EL (cell line): ENCODE data around the gene THG1L.
"Not testable (repeated sequence)": the region's sequence is repeated elsewhere in the genome, so short reads cannot be mapped to it uniquely, and the experiment has no call there.

Experiments used
- DNase-seq: peaks from one replicate; pipeline ENCODE4 v3.0.0-alpha.2; 2016

THG1L gene

DNA sequence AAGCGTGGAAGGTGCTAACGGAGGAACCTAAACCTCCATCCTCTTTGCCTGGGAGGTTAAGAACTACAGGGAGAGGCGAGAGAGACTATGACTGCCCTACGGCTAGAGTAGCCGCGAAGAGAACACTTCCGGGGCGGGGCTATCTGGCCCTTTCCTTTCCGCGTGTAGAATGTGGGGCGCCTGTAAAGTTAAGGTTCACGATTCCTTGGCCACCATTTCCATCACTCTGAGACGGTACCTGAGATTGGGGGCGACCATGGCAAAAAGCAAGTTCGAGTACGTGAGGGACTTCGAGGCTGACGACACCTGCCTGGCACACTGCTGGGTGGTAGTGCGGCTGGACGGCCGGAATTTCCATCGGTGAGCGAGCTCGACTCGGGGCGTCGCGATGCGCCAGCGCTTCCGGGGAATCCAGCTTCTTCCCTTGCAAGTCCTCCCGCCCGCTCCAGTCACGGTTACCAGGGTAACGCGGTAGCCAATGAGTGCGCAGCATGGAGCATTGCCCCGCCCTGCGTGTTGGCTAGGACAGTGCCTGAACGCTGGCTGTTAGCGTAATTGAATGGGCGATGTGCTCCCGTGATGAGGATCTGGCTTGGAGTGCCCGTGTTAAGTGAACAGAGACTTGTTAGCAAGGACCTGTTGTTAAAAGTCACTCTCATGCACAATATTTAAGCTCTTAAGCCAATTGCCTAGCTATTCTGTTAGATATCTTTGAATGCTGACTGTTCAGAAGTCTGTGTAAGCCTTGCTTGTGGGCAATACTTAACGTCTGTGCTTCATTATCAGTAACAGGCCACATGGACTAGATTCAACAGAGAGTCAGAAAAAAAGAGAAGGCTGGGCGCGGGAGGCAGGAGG lies at the start of gene THG1L:
TSS of gene THG1L (plus strand) at position 149 of the 858 bp plus-strand sequence. CDS start at position 170, 21 bp downstream.
- DNase-seq: peak; percentile 99

GRCh38 chr5:157682257-157682656 lies 49.0 kb upstream of the THG1L start:
- DNase-seq: no peak

GRCh38 chr5:157686276-157687197 lies 44.7 kb upstream of the THG1L start:
- not testable (repeated sequence) for DNase-seq

DNA sequence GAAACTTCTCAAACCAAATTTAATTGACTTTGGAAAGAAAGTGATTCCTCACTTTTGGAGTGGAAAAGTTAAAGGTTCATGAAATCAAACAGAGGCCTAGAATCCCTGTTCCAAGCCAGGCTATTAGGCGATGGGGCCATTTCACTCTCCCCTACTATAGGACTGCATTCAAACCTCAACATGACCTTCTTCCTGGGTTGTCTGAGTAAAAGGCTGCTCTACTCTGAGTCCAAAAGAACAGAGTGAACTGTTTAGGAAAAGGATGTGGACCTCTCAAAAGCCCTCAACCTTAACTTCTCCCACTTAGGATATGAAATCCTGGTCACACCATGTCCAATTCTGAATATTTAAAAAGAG lies 44.0 kb upstream of the THG1L start:
- DNase-seq: no peak

DNA sequence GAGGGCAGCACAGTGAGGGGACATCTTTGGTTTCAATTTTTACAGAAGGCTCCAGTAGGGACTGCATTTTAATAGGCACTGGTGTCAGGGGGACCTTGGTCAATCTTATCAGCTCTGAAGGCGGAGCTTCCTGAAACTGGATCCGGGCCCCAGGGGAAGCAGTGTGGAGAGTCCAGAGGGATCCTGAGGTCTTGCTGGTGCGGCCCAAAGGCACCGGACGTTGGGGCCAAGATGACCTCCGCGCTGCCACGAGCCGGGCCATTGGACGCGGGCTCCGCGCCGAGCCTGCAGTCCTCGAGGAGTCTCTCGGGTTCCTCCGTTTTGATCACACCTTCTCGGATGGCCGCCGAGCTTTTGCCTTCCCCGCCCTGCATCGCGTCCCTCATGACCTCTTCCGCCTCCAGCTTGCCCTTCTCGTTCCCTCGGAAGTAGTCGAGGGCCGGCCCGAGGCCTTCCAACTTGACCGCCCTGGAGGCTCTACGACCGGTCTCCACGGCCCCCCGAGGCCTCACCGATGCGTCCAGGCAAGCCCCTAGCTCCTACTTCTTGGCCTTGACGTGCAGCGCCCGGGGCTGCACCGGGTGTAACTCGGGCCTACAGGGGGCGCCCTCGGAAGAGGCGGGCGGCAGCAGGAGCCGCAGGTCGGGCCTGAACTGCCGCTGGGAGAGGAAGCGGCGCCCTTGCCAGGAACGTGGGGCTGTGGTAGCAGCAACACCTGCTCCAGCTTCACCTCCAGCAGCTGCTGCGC lies 41.1 kb upstream of the THG1L start:
- DNase-seq: no peak

- DNase-seq: no peak
Measured at GRCh38 chr5:157690690-157691433, 40.4 kb upstream of the THG1L start.

DNA sequence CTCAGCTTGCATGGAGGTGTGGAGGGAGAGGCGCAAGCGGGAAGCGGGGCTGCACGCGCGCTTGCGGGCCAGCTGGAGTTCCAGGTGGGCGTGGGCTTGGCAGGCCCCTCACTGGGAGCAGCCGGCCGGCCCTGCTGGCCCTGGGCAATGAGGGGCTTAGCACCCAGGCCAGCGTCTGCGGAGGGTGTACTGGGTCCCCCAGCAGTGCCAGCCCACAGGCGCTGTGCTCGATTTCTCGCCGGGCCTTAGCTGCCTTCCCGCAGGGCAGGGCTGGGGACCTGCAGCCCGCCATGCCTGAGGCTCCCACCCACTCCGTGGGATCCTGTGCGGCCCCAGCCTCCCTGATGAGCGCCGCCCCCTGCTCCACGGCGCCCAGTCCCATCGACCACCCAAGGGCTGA lies 37.4 kb upstream of the THG1L start:
- not testable (repeated sequence) for DNase-seq

GRCh38 chr5:157696154-157696553 lies 35.1 kb upstream of the THG1L start:
- DNase-seq: not testable (repeated sequence)

- DNase-seq: not testable (repeated sequence)
Measured at GRCh38 chr5:157698674-157699073, 32.5 kb upstream of the THG1L start.

DNA sequence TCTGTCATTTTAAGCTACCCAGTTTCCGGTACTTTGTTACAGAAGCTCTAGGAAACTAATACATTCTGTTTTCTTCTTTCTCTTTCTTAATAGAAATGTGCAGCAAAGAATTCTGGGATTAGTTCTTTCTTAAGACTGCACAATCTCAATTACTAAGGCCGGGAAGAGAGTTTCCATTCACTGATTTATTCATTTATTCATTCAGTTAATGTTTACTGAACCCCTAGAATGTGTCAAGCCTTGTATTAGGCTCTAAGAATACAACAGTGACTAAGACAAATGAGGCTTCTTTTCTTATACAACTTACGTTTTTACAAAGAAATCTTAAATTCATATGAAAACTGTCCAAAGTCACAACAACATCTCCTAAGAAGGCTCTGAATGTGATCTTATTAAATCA lies 27.5 kb upstream of the THG1L start:
- no peak for DNase-seq

DNA sequence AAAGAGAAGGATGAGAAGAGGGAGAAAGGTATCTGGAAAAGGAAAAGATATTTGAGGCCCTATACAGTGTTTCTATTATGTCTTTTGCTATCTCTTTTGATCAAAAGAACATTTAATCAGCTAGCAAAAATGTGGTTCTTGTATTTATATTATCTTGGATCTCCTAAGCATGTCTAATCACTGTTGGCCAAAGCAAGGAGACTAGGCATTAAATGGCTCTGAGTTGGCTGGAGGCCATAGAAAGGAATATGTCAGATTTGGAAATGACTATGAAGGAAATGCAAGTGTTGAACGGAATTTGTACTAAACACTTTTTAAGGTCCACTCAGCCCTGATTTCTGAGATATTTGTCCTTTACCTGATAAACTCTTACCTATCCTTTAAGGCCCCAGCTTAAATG lies 22.4 kb upstream of the THG1L start:
- peak; percentile 55 for DNase-seq

- no peak for DNase-seq
Measured at GRCh38 chr5:157709346-157709745, 21.9 kb upstream of the THG1L start.

GRCh38 chr5:157710431-157710830 lies 20.8 kb upstream of the THG1L start:
- DNase-seq: no peak

- peak; percentile 69 for DNase-seq
Measured at GRCh38 chr5:157710882-157711281, 20.3 kb upstream of the THG1L start.

DNA sequence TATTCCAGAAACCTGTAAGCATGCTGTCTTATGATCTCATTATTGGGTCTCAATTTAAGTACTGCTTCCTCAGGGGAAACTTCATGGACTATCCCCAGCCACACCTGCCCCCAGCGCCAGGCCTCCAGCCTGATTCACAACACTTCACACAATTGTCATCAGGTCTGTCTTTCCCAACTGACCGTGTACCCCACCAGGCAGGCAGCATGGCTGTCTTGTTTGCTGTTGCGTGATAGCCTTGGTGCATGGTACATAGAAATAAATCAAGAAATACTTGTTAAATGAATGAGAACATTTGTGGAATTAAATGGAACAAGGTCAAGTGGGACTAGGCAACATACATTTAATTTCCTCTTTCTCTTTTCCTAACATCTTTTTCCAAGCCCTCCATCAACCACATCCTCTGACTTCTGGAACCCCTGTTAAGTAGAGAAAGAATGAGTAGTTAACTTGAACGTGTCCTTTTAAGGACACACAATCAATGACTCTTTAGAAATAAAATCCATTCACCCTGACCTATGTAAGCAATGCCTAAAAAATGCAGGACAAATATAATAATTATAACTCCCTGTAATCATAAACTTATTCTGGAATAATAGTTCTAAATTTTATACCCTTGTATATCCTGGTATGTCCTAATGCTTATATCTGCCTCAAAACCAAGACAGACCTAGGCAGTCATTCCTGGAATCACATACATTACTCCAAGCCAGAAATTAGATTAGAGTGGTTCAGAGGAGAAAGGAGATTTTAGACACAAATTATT lies 17.2 kb upstream of the THG1L start:
- DNase-seq: no peak

- no peak for DNase-seq
Measured at GRCh38 chr5:157714596-157714864, 16.7 kb upstream of the THG1L start.

DNA sequence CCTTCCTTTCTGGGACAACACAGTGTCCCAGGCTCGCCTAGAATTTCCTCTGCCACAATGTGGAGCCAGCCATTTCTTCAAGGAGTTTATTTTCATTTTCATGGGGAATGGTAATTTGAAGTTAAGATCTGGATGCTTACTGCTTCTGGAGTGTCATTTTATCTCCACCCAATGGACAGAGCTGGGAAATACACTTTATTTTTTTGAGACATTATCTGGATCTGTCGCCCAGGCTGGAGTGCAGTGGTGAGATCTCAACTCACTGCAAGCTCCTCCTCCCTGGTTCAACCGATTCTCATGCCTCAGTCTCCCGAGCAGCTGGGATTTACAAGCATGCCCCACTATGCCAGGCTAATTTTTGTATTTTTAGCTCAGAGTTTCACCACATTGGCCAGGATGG lies 12.7 kb upstream of the THG1L start:
- peak; percentile 77 for DNase-seq

GRCh38 chr5:157719245-157719644 lies 12.0 kb upstream of the THG1L start:
- DNase-seq: no peak

GRCh38 chr5:157721159-157721558 lies 10.1 kb upstream of the THG1L start:
- no peak for DNase-seq

DNA sequence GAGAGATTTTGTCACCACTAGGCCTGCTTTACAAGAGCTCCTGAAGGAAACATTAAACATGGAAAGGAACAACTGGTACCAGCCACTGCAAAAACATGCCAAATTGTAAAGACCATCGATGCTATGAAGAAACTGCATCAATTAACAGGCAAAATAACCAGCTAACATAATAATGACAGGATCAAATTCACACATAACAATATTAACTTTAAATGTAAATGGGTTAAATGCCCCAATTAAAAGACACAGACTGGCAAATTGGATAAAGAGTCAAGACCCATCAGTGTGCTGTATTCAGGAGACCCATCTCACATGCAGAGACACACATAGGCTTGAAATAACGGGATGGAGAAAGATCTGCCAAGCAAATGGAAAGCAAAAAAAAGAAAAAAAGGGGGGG lies 8.3 kb upstream of the THG1L start:
- DNase-seq: not testable (repeated sequence)

DNA sequence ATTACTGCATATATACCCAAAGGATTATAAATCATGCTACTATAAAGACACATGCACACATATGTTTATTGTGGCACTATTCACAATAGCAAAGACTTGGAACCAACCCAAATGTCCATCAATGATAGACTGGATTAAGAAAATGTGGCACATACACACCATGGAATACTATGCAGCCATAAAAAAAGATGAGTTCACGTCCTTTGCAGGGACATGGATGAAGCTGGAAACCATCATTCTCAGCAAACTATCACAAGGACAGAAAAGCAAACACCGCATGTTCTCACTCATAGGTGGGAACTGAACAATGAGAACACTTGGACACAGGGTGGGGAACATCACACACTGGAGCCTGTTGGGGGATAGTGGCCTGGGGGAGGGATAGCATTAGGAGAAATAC lies 4.6 kb upstream of the THG1L start:
- DNase-seq: not testable (repeated sequence)

DNA sequence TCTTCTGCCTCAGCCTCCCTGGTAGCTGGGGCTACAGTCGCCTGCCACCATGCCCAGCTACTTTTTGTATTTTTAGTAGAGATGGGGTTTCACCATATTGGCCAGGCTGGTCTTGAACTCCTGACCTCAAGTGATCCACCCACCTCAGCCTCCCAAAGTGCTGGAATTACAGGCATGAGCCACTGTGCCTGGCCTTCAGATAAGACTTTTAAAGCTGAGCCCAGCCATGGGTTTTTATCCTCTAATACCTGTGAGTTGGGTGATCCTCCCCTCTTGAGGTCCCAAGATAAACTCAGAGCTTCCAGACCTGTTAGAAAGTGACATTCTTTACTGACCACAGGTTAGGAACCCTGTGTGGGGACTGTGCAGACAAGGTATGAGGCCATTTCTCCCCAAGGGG lies 3.4 kb upstream of the THG1L start:
- not testable (repeated sequence) for DNase-seq
